ENCODE results near the gene CHST4. TPM values are rescaled to one million over a fixed set of nuclear protein-coding genes. Genes with fewer than 3 reads are reported as not detected.
A peak's percentile ranks its signal among the peaks of the same experiment; 100 is the strongest.

Gene CHST4
- total RNA-seq: not detected

- DNase-seq: no peak
- H3K27me3 Mint-ChIP-seq: peaks cover 20% of the 10 kb centered on the region
- no peaks in the 10 kb centered on the region for H3K4me1 Mint-ChIP-seq
- ChIA-PET CTCF (interaction anchor here (0.7 to 1.3 kb wide), 2 partner anchors 23 to 113 kb away, joined by 3 read pairs; no protein-coding TSS in a partner anchor), POLR2A (no interaction called here)
- H3K4me3 Mint-ChIP-seq: no peak within 1 kb of the TSS
- no peaks in the 10 kb centered on the region for H3K9me3 Mint-ChIP-seq
- no peak within 1 kb of the TSS for H3K27ac Mint-ChIP-seq
- no peaks in the 10 kb centered on the region for H3K36me3 Mint-ChIP-seq (ENCODE audit: low read depth)
Measured at GRCh38 chr16:71526111-71526631, at the start of gene CHST4. Gene CHST4 (plus strand): TSS chr16:71526426. CDS start chr16:71536678, 10,252 bp downstream.

GRCh38 chr16:71476457-71477124, 49.6 kb upstream of the CHST4 start:
- Mint-ChIP-seq H3K4me1 (peaks cover 12% of the 10 kb centered on the region), H3K4me3 (no peak overlapping the region), H3K36me3 (ENCODE audit: low read depth) (peaks cover 1% of the 10 kb centered on the region), H3K9me3 (no peaks in the 10 kb centered on the region), H3K27ac (no peak overlapping the region), H3K27me3 (no peaks in the 10 kb centered on the region)
- ChIA-PET CTCF (no interaction called here), POLR2A (no interaction called here)
- DNase-seq: no peak

DNA sequence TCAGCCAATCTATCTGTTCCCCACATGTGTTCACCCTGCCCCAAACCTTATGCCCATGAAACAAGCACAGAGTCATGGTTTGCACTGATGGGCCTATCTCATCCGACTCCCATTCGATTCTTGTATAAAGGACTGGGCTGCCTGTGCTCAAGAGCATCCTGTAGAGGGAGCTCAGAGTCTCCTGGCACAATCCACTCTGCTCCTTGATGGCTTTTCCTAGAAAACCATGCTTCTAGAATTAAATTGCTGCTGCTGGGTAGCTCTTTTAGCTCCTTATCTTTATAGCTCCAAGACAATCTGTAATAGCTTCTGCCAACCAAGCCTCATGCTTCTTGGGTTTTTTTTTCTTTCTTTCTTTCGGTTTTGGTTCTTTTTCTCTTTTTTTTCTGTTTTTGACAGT, 46.8 kb upstream of the CHST4 start:
- peaks cover 1% of the 10 kb centered on the region for H3K36me3 Mint-ChIP-seq (ENCODE audit: low read depth)
- H3K27ac Mint-ChIP-seq: no peak overlapping the region
- POLR2A ChIA-PET: interaction anchor here (0.6 kb wide), 1 partner anchor 434 kb away, joined by 3 read pairs; no protein-coding TSS in a partner anchor
- no peaks in the 10 kb centered on the region for H3K9me3 Mint-ChIP-seq
- H3K4me1 Mint-ChIP-seq: peaks cover 21% of the 10 kb centered on the region
- CTCF ChIA-PET: interaction anchor here (0.6 to 1.1 kb wide), 3 partner anchors 17 to 149 kb away, joined by 3 to 5 read pairs (median 3); partner anchors contain the start of gene ZNF23
- DNase-seq: no peak
- H3K4me3 Mint-ChIP-seq: no peak overlapping the region
- H3K27me3 Mint-ChIP-seq: no peaks in the 10 kb centered on the region

DNA sequence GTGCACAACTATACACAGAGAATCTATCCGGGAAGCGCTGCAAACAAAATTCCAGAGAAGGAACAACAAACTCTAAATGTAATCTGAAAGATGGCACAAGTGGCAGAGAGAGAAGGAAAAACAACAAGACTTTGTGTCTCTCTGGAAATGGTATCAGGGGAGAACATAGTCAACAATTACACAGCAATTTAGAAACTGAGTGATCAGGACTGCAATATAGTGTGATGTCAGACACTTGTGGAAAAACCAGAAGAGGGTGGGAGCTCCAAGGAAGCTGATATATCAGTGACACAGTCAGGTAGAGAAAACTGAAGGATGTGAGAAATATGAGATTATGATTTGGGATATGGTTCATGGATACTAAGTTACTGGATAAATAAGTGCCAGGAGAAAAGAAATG, 45.3 kb upstream of the CHST4 start:
- H3K9me3 Mint-ChIP-seq: no peaks in the 10 kb centered on the region

GRCh38 chr16:71482569-71482968, 43.7 kb upstream of the CHST4 start:
- Mint-ChIP-seq H3K27ac (no peak overlapping the region), H3K27me3 (no peaks in the 10 kb centered on the region), H3K9me3 (no peaks in the 10 kb centered on the region), H3K4me3 (no peak overlapping the region), H3K4me1 (peaks cover 19% of the 10 kb centered on the region), H3K36me3 (ENCODE audit: low read depth) (no peaks in the 10 kb centered on the region)
- DNase-seq: no peak
- CTCF ChIA-PET: interaction anchor here (1.0 kb wide), 1 partner anchor 18 kb away, joined by 4 read pairs; no protein-coding TSS in a partner anchor
- POLR2A ChIA-PET: no interaction called here

More for the DNA sequence above, 45.3 kb upstream of the CHST4 start:
- CTCF ChIA-PET: interaction anchor here (1.3 kb wide), 1 partner anchor 14 kb away, joined by 3 read pairs; no protein-coding TSS in a partner anchor
- no peaks in the 10 kb centered on the region for H3K27me3 Mint-ChIP-seq
- H3K36me3 Mint-ChIP-seq (ENCODE audit: low read depth): no peaks in the 10 kb centered on the region
- no peak for DNase-seq
- no peak overlapping the region for H3K4me3 Mint-ChIP-seq
- no peak overlapping the region for H3K27ac Mint-ChIP-seq
- POLR2A ChIA-PET: no interaction called here
- peaks cover 28% of the 10 kb centered on the region for H3K4me1 Mint-ChIP-seq

GRCh38 chr16:71484006-71484893, 42.0 kb upstream of the CHST4 start:
- DNase-seq: peak; percentile 84
- H3K36me3 Mint-ChIP-seq (ENCODE audit: low read depth): no peaks in the 10 kb centered on the region
- peaks cover 17% of the 10 kb centered on the region for H3K4me1 Mint-ChIP-seq
- ChIA-PET POLR2A (interaction anchor here (0.9 kb wide), 1 partner anchor 22 kb away, joined by 5 read pairs; the partner anchor contains the start of gene ZNF23), CTCF (interaction anchor here (1.3 kb wide), 1 partner anchor 10 kb away, joined by 4 read pairs; no protein-coding TSS in a partner anchor)
- H3K4me3 Mint-ChIP-seq: peak overlapping the region; percentile 80
- no peaks in the 10 kb centered on the region for H3K27me3 Mint-ChIP-seq
- no peaks in the 10 kb centered on the region for H3K9me3 Mint-ChIP-seq
- H3K27ac Mint-ChIP-seq: peak overlapping the region; percentile 84

- Mint-ChIP-seq H3K36me3 (ENCODE audit: low read depth) (no peaks in the 10 kb centered on the region), H3K27me3 (no peaks in the 10 kb centered on the region), H3K4me3 (no peak within 1 kb of the TSS), H3K9me3 (no peaks in the 10 kb centered on the region), H3K27ac (no peak within 1 kb of the TSS), H3K4me1 (peaks cover 8% of the 10 kb centered on the region)
- CTCF ChIA-PET: interaction anchor here (1.7 kb wide), 1 partner anchor 31 kb away, joined by 4 read pairs; no protein-coding TSS in a partner anchor
- POLR2A ChIA-PET: no interaction called here
- DNase-seq: no peak
Measured at GRCh38 chr16:71489122-71489521, 37.1 kb upstream of the CHST4 start, which contains the start of gene ZNF19. Gene ZNF19 (minus strand): TSS chr16:71489324. CDS start chr16:71482114, 7,210 bp downstream.

DNA sequence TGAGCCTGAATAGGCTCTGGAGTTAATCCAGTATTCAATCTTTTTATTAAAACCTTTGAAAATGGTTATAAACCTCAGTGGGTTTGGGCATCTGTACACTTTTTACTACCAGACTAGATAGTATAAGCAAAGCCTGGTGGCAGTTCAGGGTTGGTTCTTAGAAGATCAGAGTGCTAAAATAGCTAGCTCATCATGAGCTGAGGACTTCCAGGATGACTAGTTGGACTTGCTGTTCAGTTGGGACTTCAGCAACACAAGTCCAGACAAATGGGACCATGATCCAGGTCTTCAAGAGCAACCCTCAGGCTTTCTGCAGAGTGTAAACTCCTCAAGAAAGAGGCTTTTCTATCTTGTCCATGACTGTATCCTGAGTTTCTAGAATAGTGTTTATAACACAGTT, 35.9 kb upstream of the CHST4 start:
- H3K4me3 Mint-ChIP-seq: no peak overlapping the region
- H3K27ac Mint-ChIP-seq: no peak overlapping the region
- H3K36me3 Mint-ChIP-seq (ENCODE audit: low read depth): no peaks in the 10 kb centered on the region
- DNase-seq: no peak
- ChIA-PET CTCF (interaction anchor here (1.1 to 1.6 kb wide), 2 partner anchors 9 to 68 kb away, joined by 3 to 4 read pairs; no protein-coding TSS in a partner anchor), POLR2A (no interaction called here)
- H3K4me1 Mint-ChIP-seq: peaks cover 2% of the 10 kb centered on the region
- no peaks in the 10 kb centered on the region for H3K9me3 Mint-ChIP-seq
- H3K27me3 Mint-ChIP-seq: no peaks in the 10 kb centered on the region

DNA sequence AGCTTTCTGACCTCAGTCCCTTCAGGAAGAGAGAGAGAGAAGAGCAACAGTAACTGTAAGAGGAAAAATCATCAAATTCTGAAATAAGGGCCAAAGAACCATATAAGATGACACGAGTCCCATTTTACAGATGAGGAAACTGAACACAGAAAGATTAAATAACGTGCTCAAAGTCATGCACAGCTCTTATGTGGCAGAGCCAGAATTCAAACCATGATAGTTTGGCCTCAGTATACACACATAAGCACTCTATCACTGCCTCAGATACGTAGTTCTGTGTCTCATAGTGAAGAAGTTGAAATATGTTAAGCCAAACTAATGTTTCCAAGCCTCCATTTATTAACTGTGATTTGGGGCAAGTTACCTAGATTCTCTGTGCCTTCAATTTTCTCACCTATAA, 35.2 kb upstream of the CHST4 start:
- no peak overlapping the region for H3K27ac Mint-ChIP-seq

GRCh38 chr16:71492786-71493185, 33.4 kb upstream of the CHST4 start:
- Mint-ChIP-seq H3K4me1 (no peaks in the 10 kb centered on the region), H3K27ac (no peak overlapping the region), H3K27me3 (no peaks in the 10 kb centered on the region), H3K4me3 (no peak overlapping the region), H3K36me3 (ENCODE audit: low read depth) (no peaks in the 10 kb centered on the region), H3K9me3 (no peaks in the 10 kb centered on the region)
- no peak for DNase-seq
- ChIA-PET CTCF (interaction anchor here (0.6 kb wide), 1 partner anchor 163 kb away, joined by 3 read pairs; no protein-coding TSS in a partner anchor), POLR2A (no interaction called here)

More for the DNA sequence above, 35.2 kb upstream of the CHST4 start:
- ChIA-PET POLR2A (no interaction called here), CTCF (interaction anchor here (1.2 to 1.6 kb wide), 2 partner anchors 8 to 120 kb away, joined by 4 read pairs; no protein-coding TSS in a partner anchor)
- no peaks in the 10 kb centered on the region for H3K4me1 Mint-ChIP-seq
- H3K9me3 Mint-ChIP-seq: no peaks in the 10 kb centered on the region
- no peaks in the 10 kb centered on the region for H3K36me3 Mint-ChIP-seq (ENCODE audit: low read depth)
- H3K27me3 Mint-ChIP-seq: no peaks in the 10 kb centered on the region
- DNase-seq: no peak
- H3K4me3 Mint-ChIP-seq: no peak overlapping the region

- Mint-ChIP-seq H3K27ac (no peak overlapping the region), H3K27me3 (no peaks in the 10 kb centered on the region), H3K4me1 (no peaks in the 10 kb centered on the region), H3K36me3 (ENCODE audit: low read depth) (no peaks in the 10 kb centered on the region), H3K9me3 (no peaks in the 10 kb centered on the region), H3K4me3 (no peak overlapping the region)
- no peak for DNase-seq
- ChIA-PET CTCF (interaction anchor here (0.6 kb wide), 1 partner anchor 163 kb away, joined by 3 read pairs; no protein-coding TSS in a partner anchor), POLR2A (no interaction called here)
Measured at GRCh38 chr16:71493213-71493612, 33.0 kb upstream of the CHST4 start.

GRCh38 chr16:71498031-71498430, 28.2 kb upstream of the CHST4 start:
- ChIA-PET CTCF (interaction anchor here (0.6 kb wide), 1 partner anchor 80 kb away, joined by 3 read pairs; no protein-coding TSS in a partner anchor), POLR2A (no interaction called here)
- no peak for DNase-seq
- Mint-ChIP-seq H3K27ac (no peak overlapping the region), H3K27me3 (no peaks in the 10 kb centered on the region), H3K36me3 (ENCODE audit: low read depth) (no peaks in the 10 kb centered on the region), H3K9me3 (no peaks in the 10 kb centered on the region), H3K4me3 (no peak overlapping the region), H3K4me1 (no peaks in the 10 kb centered on the region)
